ENCODE results near the gene SDK2.

Gene SDK2

GRCh38 chr17:73639932-73640331 is 4.3 kb downstream of the SDK2 start:
- Histone ChIP-seq H3K27me3 (ENCODE audit: control insufficient read depth, insufficient read depth, low read length) (peaks cover 8% of the 10 kb centered on the region), H3K4me3 (ENCODE audit: low read length) (no peak overlapping the region), H3K9ac (ENCODE audit: low read length) (no peak overlapping the region), H3K27ac (ENCODE audit: low read depth, low read length) (no peak overlapping the region), H3K4me1 (ENCODE audit: control insufficient read depth, insufficient read depth, low read length) (no peaks in the 10 kb centered on the region), H3K36me3 (ENCODE audit: control insufficient read depth, insufficient read depth, low read length) (no peaks in the 10 kb centered on the region)

- Histone ChIP-seq H3K36me3 (ENCODE audit: control insufficient read depth, insufficient read depth, low read length) (no peaks in the 10 kb centered on the region), H3K9ac (ENCODE audit: low read length) (no peak overlapping the region), H3K4me1 (ENCODE audit: control insufficient read depth, insufficient read depth, low read length) (no peaks in the 10 kb centered on the region)
Observed at GRCh38 chr17:73639322-73639721, 4.9 kb downstream of the SDK2 start.

GRCh38 chr17:73638556-73638955 is 5.7 kb downstream of the SDK2 start:
- Histone ChIP-seq H3K27ac (ENCODE audit: low read depth, low read length) (no peak overlapping the region), H3K4me3 (ENCODE audit: low read length) (no peak overlapping the region), H3K9ac (ENCODE audit: low read length) (no peak overlapping the region), H3K4me1 (ENCODE audit: control insufficient read depth, insufficient read depth, low read length) (no peaks in the 10 kb centered on the region), H3K27me3 (ENCODE audit: control insufficient read depth, insufficient read depth, low read length) (peaks cover 5% of the 10 kb centered on the region), H3K36me3 (ENCODE audit: control insufficient read depth, insufficient read depth, low read length) (no peaks in the 10 kb centered on the region)

More at GRCh38 chr17:73639322-73639721, 4.9 kb downstream of the SDK2 start:
- Histone ChIP-seq H3K27ac (ENCODE audit: low read depth, low read length) (no peak overlapping the region), H3K4me3 (ENCODE audit: low read length) (no peak overlapping the region), H3K27me3 (ENCODE audit: control insufficient read depth, insufficient read depth, low read length) (peaks cover 8% of the 10 kb centered on the region)

GRCh38 chr17:73637866-73638265 is 6.4 kb downstream of the SDK2 start:
- H3K27me3 ChIP-seq (ENCODE audit: control insufficient read depth, insufficient read depth, low read length), result peaks cover 3% of the 10 kb centered on the region

DNA sequence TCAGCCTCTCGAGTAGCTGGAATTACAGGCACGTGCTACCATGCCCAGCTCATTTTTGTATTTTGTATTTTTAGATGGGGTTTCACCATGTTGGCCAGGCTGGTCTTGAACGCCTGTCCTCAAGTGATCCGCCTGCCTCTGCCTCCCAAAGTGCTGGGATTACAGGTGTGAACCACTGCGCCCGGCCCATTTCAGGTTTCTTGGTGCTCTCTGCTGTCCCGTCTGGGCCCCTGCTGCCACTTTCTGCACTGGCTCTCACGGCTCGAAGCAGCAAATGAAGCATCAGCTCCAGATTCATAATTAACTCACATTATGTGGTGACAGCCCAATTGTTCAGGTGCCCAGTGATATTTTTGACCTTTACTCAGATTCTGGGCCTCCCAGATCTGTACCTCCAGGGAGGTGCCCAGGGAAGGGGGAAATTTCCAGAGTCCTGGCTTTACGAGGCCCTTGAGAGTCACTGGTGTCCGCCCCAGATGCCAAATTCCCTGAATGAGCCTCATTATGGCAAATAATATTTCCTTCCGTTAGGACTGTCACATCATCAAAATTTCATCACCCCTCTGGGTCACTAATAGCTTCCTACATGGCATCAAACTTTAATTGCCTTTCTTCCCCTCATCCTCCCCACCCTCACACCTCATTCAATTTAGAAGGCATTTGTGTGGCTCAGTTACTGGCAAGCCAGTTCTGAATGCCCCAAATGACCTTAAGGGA is 9.0 kb downstream of the SDK2 start:
- no peak overlapping the region for H3K9ac ChIP-seq (ENCODE audit: low read length)
- no peak overlapping the region for H3K4me3 ChIP-seq (ENCODE audit: low read length)
- H3K27ac ChIP-seq (ENCODE audit: low read depth, low read length), result no peak overlapping the region
- no peaks in the 10 kb centered on the region for H3K4me1 ChIP-seq (ENCODE audit: control insufficient read depth, insufficient read depth, low read length)
- peaks cover 3% of the 10 kb centered on the region for H3K27me3 ChIP-seq (ENCODE audit: control insufficient read depth, insufficient read depth, low read length)
- no peaks in the 10 kb centered on the region for H3K36me3 ChIP-seq (ENCODE audit: control insufficient read depth, insufficient read depth, low read length)

More at GRCh38 chr17:73637866-73638265, 6.4 kb downstream of the SDK2 start:
- Histone ChIP-seq H3K4me3 (ENCODE audit: low read length) (no peak overlapping the region), H3K36me3 (ENCODE audit: control insufficient read depth, insufficient read depth, low read length) (no peaks in the 10 kb centered on the region), H3K4me1 (ENCODE audit: control insufficient read depth, insufficient read depth, low read length) (no peaks in the 10 kb centered on the region), H3K9ac (ENCODE audit: low read length) (no peak overlapping the region), H3K27ac (ENCODE audit: low read depth, low read length) (no peak overlapping the region)

DNA sequence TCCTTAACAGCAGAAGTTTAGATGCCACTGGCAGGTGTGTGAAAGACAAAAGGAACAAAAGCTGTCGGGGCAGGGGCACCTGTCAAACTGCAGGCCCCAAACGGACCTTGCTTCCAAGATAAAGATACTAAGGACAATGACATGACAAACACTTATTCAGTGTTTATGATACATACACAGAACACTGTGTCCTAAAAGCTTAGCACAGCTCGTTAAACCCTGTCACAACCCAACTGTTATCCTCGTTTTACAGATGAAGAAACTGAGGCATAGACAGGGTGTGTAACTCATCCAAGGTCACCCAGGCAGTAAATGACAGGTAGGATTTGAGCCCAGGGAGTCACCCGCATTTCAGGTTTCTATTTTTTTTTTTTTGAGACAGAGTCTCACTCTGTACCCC is 9.6 kb downstream of the SDK2 start:
- H3K27me3 ChIP-seq (ENCODE audit: control insufficient read depth, insufficient read depth, low read length), result peaks cover 3% of the 10 kb centered on the region
- no peak overlapping the region for H3K4me3 ChIP-seq (ENCODE audit: low read length)
- no peaks in the 10 kb centered on the region for H3K4me1 ChIP-seq (ENCODE audit: control insufficient read depth, insufficient read depth, low read length)
- no peaks in the 10 kb centered on the region for H3K36me3 ChIP-seq (ENCODE audit: control insufficient read depth, insufficient read depth, low read length)
- no peak overlapping the region for H3K27ac ChIP-seq (ENCODE audit: low read depth, low read length)
- no peak overlapping the region for H3K9ac ChIP-seq (ENCODE audit: low read length)

- Histone ChIP-seq H3K27me3 (ENCODE audit: control insufficient read depth, insufficient read depth, low read length) (peaks cover 3% of the 10 kb centered on the region), H3K4me1 (ENCODE audit: control insufficient read depth, insufficient read depth, low read length) (no peaks in the 10 kb centered on the region), H3K9ac (ENCODE audit: low read length) (no peak overlapping the region), H3K36me3 (ENCODE audit: control insufficient read depth, insufficient read depth, low read length) (no peaks in the 10 kb centered on the region), H3K27ac (ENCODE audit: low read depth, low read length) (no peak overlapping the region), H3K4me3 (ENCODE audit: low read length) (no peak overlapping the region)
Observed at GRCh38 chr17:73633736-73634135, 10.5 kb downstream of the SDK2 start.

- H3K27me3 ChIP-seq (ENCODE audit: control insufficient read depth, insufficient read depth, low read length), result no peaks in the 10 kb centered on the region
- H3K9ac ChIP-seq (ENCODE audit: low read length), result no peak overlapping the region
- H3K27ac ChIP-seq (ENCODE audit: low read depth, low read length), result no peak overlapping the region
- no peaks in the 10 kb centered on the region for H3K4me1 ChIP-seq (ENCODE audit: control insufficient read depth, insufficient read depth, low read length)
- no peaks in the 10 kb centered on the region for H3K36me3 ChIP-seq (ENCODE audit: control insufficient read depth, insufficient read depth, low read length)
- no peak overlapping the region for H3K4me3 ChIP-seq (ENCODE audit: low read length)
Observed at GRCh38 chr17:73632513-73632912, 11.7 kb downstream of the SDK2 start.

DNA sequence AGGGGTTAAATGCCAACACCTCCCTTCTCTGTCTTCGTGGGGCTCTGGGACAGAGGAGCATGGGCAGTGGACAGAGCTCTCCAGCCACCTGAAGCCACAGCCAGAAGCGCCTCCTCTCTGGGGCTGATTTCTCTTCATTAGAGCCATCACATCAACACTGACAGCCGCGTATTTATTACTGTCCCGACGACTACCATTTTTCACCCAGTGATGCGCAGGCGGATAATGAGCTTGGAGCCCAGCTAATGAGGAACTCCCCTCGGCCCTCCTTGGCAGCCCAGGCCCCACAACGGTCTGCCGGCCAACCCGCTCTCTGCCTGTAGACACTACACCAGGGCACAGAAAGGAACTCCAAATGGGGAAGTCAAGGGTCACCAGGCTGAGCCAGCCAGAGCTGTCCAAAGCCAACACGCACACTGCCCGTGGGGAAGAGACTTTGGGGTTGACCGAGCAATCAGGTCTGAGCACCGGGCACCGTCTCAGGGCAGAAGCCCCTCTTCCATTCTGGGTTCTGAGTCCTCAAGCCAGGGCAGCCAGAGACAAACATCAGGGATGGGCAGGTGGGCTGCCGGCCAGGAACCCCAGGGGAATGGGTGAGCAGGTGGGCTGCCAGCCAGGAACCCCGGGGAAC is 13.2 kb downstream of the SDK2 start:
- Histone ChIP-seq H3K4me1 (ENCODE audit: control insufficient read depth, insufficient read depth, low read length) (no peaks in the 10 kb centered on the region), H3K36me3 (ENCODE audit: control insufficient read depth, insufficient read depth, low read length) (no peaks in the 10 kb centered on the region), H3K27ac (ENCODE audit: low read depth, low read length) (no peak overlapping the region), H3K9ac (ENCODE audit: low read length) (no peak overlapping the region), H3K27me3 (ENCODE audit: control insufficient read depth, insufficient read depth, low read length) (no peaks in the 10 kb centered on the region), H3K4me3 (ENCODE audit: low read length) (no peak overlapping the region)

DNA sequence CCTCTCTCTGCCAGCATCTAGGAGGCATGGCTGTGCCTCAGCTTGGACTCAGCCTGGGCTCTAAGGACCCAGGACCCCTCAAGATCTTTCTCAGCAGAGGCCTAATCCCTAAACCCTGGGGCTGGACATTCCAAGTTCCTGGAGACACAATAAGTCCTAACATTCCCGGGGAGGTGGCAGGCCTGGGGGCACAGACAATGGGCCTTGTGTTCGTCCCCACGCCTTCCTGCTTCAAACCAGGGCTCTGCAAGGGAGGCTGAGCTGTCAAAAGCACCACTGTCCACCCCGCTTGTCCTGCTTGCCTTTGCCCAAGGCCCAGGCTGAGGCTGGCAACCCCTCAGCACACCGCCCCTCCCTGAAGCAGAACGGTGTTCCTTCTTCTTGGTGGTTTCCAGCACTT is 13.7 kb downstream of the SDK2 start:
- no peaks in the 10 kb centered on the region for H3K27me3 ChIP-seq (ENCODE audit: control insufficient read depth, insufficient read depth, low read length)
- no peak overlapping the region for H3K9ac ChIP-seq (ENCODE audit: low read length)
- no peaks in the 10 kb centered on the region for H3K4me1 ChIP-seq (ENCODE audit: control insufficient read depth, insufficient read depth, low read length)
- no peak overlapping the region for H3K27ac ChIP-seq (ENCODE audit: low read depth, low read length)
- H3K36me3 ChIP-seq (ENCODE audit: control insufficient read depth, insufficient read depth, low read length), result no peaks in the 10 kb centered on the region
- no peak overlapping the region for H3K4me3 ChIP-seq (ENCODE audit: low read length)

- H3K4me3 ChIP-seq (ENCODE audit: low read length), result no peak overlapping the region
- no peaks in the 10 kb centered on the region for H3K36me3 ChIP-seq (ENCODE audit: control insufficient read depth, insufficient read depth, low read length)
- H3K27ac ChIP-seq (ENCODE audit: low read depth, low read length), result no peak overlapping the region
- no peaks in the 10 kb centered on the region for H3K27me3 ChIP-seq (ENCODE audit: control insufficient read depth, insufficient read depth, low read length)
- H3K4me1 ChIP-seq (ENCODE audit: control insufficient read depth, insufficient read depth, low read length), result no peaks in the 10 kb centered on the region
- no peak overlapping the region for H3K9ac ChIP-seq (ENCODE audit: low read length)
Observed at GRCh38 chr17:73628642-73629552, 15.3 kb downstream of the SDK2 start.

- no peak overlapping the region for H3K9ac ChIP-seq (ENCODE audit: low read length)
- no peak overlapping the region for H3K4me3 ChIP-seq (ENCODE audit: low read length)
- no peaks in the 10 kb centered on the region for H3K4me1 ChIP-seq (ENCODE audit: control insufficient read depth, insufficient read depth, low read length)
- no peaks in the 10 kb centered on the region for H3K36me3 ChIP-seq (ENCODE audit: control insufficient read depth, insufficient read depth, low read length)
- H3K27me3 ChIP-seq (ENCODE audit: control insufficient read depth, insufficient read depth, low read length), result no peaks in the 10 kb centered on the region
- H3K27ac ChIP-seq (ENCODE audit: low read depth, low read length), result no peak overlapping the region
Observed at GRCh38 chr17:73625991-73626673, 18.1 kb downstream of the SDK2 start.

Data from rectal smooth muscle tissue (tissue), 1 donor.